Common myeloid progenitor, CD34-positive (primary cell): Measurements from ENCODE around the gene PPP1R3F.

Source experiments
- CTCF ChIA-PET: fragments of 350-600 bp; sonication (Branson Sonifier 250); formaldehyde crosslinking; loops from one replicate; lab custom pipeline; 2021; ENCODE audit warnings: antibody characterized with exemption; lab: Charles Lee
- POLR2A ChIA-PET: fragments of 350-600 bp; sonication (Branson Sonifier 250); formaldehyde crosslinking; loops from one replicate; lab custom pipeline; 2021; ENCODE audit warnings: antibody characterized with exemption; lab: Charles Lee
- DNase-seq, 3 donors: peaks; one replicate each; pipeline versions ENCODE4 v3.0.0 to v3.0.0-alpha.2; 2013
- H3K27ac ChIP-seq, 2 experiments: 1 replicate in 1 of 2; 2 replicates in 1 of 2; pipeline ENCODE4 v1.7.0; 2013; ENCODE audit warnings: inconsistent platforms in 2 of 2, low read length in 2 of 2, mild to moderate bottlenecking in 2 of 2, low read depth in 1 of 2, moderate library complexity in 1 of 2; ENCODE audit not compliant: severe bottlenecking in 2 of 2, insufficient read depth in 1 of 2, poor library complexity in 1 of 2
- H3K27me3 ChIP-seq, 5 experiments: replicated peaks in 2 of 5; 1 replicate in 3 of 5; 2 replicates in 2 of 5; pipeline versions ENCODE4 v1.6.1 to v1.7.0; 2013; ENCODE audit warnings: low read length in 4 of 5, mild to moderate bottlenecking in 2 of 5, moderate library complexity in 2 of 5, inconsistent platforms in 1 of 5; ENCODE audit not compliant: insufficient read depth in 5 of 5, control insufficient read depth in 4 of 5
- H3K36me3 ChIP-seq, 4 experiments: 1 replicate in 2 of 4; 2 replicates in 2 of 4; pipeline versions ENCODE4 v1.6.1 to v1.7.0; 2013; ENCODE audit warnings: low read length in 3 of 4, control low read depth in 1 of 4, mild to moderate bottlenecking in 1 of 4; ENCODE audit not compliant: control insufficient read depth in 4 of 4, insufficient read depth in 4 of 4
- H3K4me1 ChIP-seq, 4 experiments: 1 replicate in 3 of 4; 2 replicates in 1 of 4; pipeline versions ENCODE4 v1.6.1 to v1.7.1; 2013; ENCODE audit warnings: low read length in 3 of 4, mild to moderate bottlenecking in 3 of 4, control low read depth in 1 of 4, inconsistent platforms in 1 of 4, moderate library complexity in 1 of 4; ENCODE audit not compliant: control insufficient read depth in 4 of 4, insufficient read depth in 4 of 4; ENCODE audit errors: control extremely low read depth in 1 of 4
- H3K4me3 ChIP-seq, 7 experiments: 1 replicate in 4 of 7; 2 replicates in 3 of 7; pipeline versions ENCODE4 v1.5.1 to v1.7.0; 2013; ENCODE audit warnings: mild to moderate bottlenecking in 7 of 7, low read length in 6 of 7, moderate library complexity in 6 of 7, inconsistent platforms in 2 of 7, low read depth in 2 of 7, control low read depth in 1 of 7; ENCODE audit not compliant: insufficient read depth in 4 of 7, control insufficient read depth in 1 of 7; ENCODE audit errors: extremely low read depth in 1 of 7
- H3K9me3 ChIP-seq, 5 experiments: 1 replicate in 4 of 5; 2 replicates in 1 of 5; pipeline versions ENCODE4 v1.6.1 to v1.7.1; 2013; ENCODE audit warnings: low read length in 4 of 5, mild to moderate bottlenecking in 2 of 5, inconsistent platforms in 1 of 5, low read depth in 1 of 5, moderate library complexity in 1 of 5; ENCODE audit not compliant: control insufficient read depth in 4 of 5, insufficient read depth in 2 of 5; ENCODE audit errors: control extremely low read depth in 1 of 5
- WGBS: methylation state at CpG from one replicate; pipeline ENCODE4 v1.1.5; 2013; ENCODE audit not compliant: insufficient coverage; 5-methylcytosine and 5-hydroxymethylcytosine counted together

Gene PPP1R3F

GRCh38 chrX:49249071-49249470 lies 20.5 kb upstream of the PPP1R3F start:
- H3K9me3 ChIP-seq: no peaks in the 10 kb centered on the region
- POLR2A ChIA-PET: interaction anchor here (0.6 kb wide), 1 partner anchor 8 kb away, joined by 3 read pairs; no protein-coding TSS in a partner anchor
- no peaks in the 10 kb centered on the region for H3K4me1 ChIP-seq
- H3K36me3 ChIP-seq: peaks cover 0 to 44% (median 10%) of the 10 kb centered on the region in 4 experiments
- H3K4me3 ChIP-seq: no peak overlapping the region
- CTCF ChIA-PET: interaction anchor here (1.4 kb wide), 1 partner anchor 512 kb away, joined by 3 read pairs; no protein-coding TSS in a partner anchor
- WGBS: 80% methylated on average over 4 of the region's 6 CpGs
- no peaks in the 10 kb centered on the region for H3K27me3 ChIP-seq
- no peak overlapping the region for H3K27ac ChIP-seq
- no peak for DNase-seq

- H3K27ac ChIP-seq: no peak overlapping the region
- no peak overlapping the region for H3K4me3 ChIP-seq
- H3K4me1 ChIP-seq: no peaks in the 10 kb centered on the region
- 91% methylated on average over 9 of the region's 9 CpGs for WGBS
- no peak for DNase-seq
- peaks cover 0 to 41% (median 10%) of the 10 kb centered on the region in 4 experiments for H3K36me3 ChIP-seq
- no peaks in the 10 kb centered on the region for H3K27me3 ChIP-seq
- ChIA-PET POLR2A (interaction anchor here (0.6 kb wide), 1 partner anchor 8 kb away, joined by 3 read pairs; no protein-coding TSS in a partner anchor), CTCF (interaction anchor here (1.4 kb wide), 1 partner anchor 512 kb away, joined by 3 read pairs; no protein-coding TSS in a partner anchor)
- no peaks in the 10 kb centered on the region for H3K9me3 ChIP-seq
Measured at GRCh38 chrX:49249616-49250015, 20.0 kb upstream of the PPP1R3F start.

- no peak overlapping the region for H3K4me3 ChIP-seq
- DNase-seq: no peak
- no peaks in the 10 kb centered on the region for H3K27me3 ChIP-seq
- POLR2A ChIA-PET: no interaction called here
- H3K27ac ChIP-seq: no peak overlapping the region
- no peaks in the 10 kb centered on the region for H3K4me1 ChIP-seq
- peaks cover 0 to 38% (median 10%) of the 10 kb centered on the region in 4 experiments for H3K36me3 ChIP-seq
- CTCF ChIA-PET: interaction anchor here (1.4 kb wide), 1 partner anchor 511 kb away, joined by 3 read pairs; no protein-coding TSS in a partner anchor
- H3K9me3 ChIP-seq: no peaks in the 10 kb centered on the region
- 92% methylated on average over 11 of the region's 13 CpGs for WGBS
Measured at GRCh38 chrX:49250066-49250465, 19.5 kb upstream of the PPP1R3F start.

- no peaks in the 10 kb centered on the region for H3K4me1 ChIP-seq
- no peak overlapping the region for H3K27ac ChIP-seq
- ChIA-PET CTCF (no interaction called here), POLR2A (no interaction called here)
- no peaks in the 10 kb centered on the region for H3K9me3 ChIP-seq
- H3K27me3 ChIP-seq: no peaks in the 10 kb centered on the region
- WGBS: 94% methylated on average over 8 of the region's 9 CpGs
- H3K4me3 ChIP-seq: no peak overlapping the region
- H3K36me3 ChIP-seq: peaks cover 0 to 38% (median 9%) of the 10 kb centered on the region in 4 experiments
- no peak for DNase-seq
Measured at GRCh38 chrX:49250578-49250977, 19.0 kb upstream of the PPP1R3F start.

DNA sequence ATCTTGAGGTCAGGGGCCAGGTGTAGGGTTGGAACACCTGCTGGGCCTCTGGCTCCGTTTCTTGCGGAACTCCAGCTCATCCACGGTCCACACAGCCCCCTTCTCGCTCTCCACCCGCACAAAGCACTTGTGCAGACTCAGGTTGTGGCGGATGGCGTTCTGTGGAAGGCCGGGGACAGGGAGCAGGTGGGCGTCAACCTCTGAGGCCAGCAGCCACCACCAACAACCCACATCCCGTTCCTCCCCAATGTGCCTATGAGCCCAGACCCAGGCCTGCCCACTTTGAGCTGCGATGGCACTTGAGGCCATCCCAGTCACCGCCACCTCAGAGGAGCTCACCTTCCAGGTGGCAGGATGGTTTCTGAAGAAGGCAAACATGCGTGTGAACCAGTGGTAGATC lies 18.3 kb upstream of the PPP1R3F start:
- H3K4me1 ChIP-seq: no peaks in the 10 kb centered on the region
- POLR2A ChIA-PET: no interaction called here

DNA sequence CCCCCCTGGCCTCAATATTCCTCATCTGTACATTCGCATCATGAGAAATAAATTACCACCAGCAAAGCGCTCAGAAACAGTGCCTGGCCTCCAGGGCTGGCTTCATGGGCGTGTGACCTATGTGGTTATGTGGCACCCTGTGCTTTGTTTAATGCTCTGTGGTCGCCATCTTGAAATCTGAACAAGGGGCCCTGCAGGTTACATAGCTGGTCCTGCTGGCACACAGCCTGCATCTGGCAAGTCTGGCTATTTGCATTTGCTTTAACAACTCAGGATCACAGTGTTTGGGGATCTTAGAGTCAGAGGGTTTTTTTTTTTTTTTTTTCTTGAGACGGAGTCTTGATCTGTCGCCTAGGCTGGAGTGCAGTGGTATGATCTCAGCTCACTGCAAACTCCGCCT lies 15.0 kb upstream of the PPP1R3F start:
- H3K36me3 ChIP-seq: peaks cover 0 to 6% (median 0%) of the 10 kb centered on the region in 4 experiments
- 83% methylated on average over 6 of the region's 7 CpGs for WGBS
- H3K4me1 ChIP-seq: no peaks in the 10 kb centered on the region
- no peak for DNase-seq
- no peaks in the 10 kb centered on the region for H3K9me3 ChIP-seq
- ChIA-PET POLR2A (interaction anchor here (0.5 kb wide), 1 partner anchor 101 kb away, joined by 3 read pairs; no protein-coding TSS in a partner anchor), CTCF (interaction anchor here (1.1 kb wide), 1 partner anchor 100 kb away, joined by 3 read pairs; no protein-coding TSS in a partner anchor)
- no peaks in the 10 kb centered on the region for H3K27me3 ChIP-seq
- no peak overlapping the region for H3K27ac ChIP-seq
- H3K4me3 ChIP-seq: no peak overlapping the region

More for the DNA sequence above, 18.3 kb upstream of the PPP1R3F start:
- CTCF ChIA-PET: no interaction called here
- Histone ChIP-seq H3K27ac (no peak overlapping the region), H3K4me3 (no peak overlapping the region), H3K9me3 (no peaks in the 10 kb centered on the region), H3K36me3 (peaks cover 0 to 35% (median 9%) of the 10 kb centered on the region in 4 experiments), H3K27me3 (no peaks in the 10 kb centered on the region)
- no peak for DNase-seq
- WGBS: 84% methylated on average over 4 of the region's 13 CpGs

DNA sequence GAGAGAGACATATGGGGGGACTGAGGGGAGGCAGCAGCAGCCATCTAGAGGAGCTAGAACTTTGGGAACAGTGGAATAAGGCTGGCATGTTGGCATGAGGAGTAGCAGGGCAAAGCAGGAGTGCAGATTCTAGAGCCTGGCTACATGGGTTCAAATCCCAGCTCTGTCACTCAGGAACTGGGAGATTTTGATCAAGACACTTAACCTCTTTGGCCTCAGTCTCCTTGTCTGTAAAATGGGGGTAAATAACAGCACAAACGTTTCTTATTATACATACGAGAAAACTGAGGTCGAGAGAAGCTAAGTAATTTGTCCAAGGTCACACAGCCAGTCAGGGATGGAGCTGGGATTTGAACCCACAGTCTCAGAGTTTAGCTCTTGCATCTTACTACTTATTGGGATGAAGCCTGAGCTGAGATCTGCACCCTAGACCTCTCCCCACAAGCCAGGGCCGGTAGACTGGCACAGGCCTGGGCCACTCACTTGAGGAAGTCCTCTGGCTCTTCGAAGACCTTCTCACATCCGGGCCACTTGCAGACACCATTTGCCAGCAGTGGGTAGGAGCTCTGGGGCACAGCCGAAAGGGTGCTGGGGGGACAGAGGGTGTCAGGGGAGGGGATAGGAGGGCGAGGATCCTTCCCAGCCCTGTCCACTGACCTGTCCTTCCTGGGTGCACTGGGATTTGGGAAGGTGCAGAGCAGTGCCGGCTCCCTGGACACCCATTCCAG lies 13.2 kb upstream of the PPP1R3F start:
- no peak overlapping the region for H3K27ac ChIP-seq
- peaks cover 0 to under 1% (median 0%) of the 10 kb centered on the region in 4 experiments for H3K36me3 ChIP-seq
- no peaks in the 10 kb centered on the region for H3K4me1 ChIP-seq
- POLR2A ChIA-PET: no interaction called here
- no peaks in the 10 kb centered on the region for H3K9me3 ChIP-seq
- CTCF ChIA-PET: interaction anchor here (1.0 to 1.3 kb wide), 2 partner anchors 9 to 15 kb away, joined by 3 read pairs; no protein-coding TSS in a partner anchor
- H3K4me3 ChIP-seq: no peak overlapping the region
- H3K27me3 ChIP-seq: no peaks in the 10 kb centered on the region
- 92% methylated on average over 4 of the region's 9 CpGs for WGBS
- DNase-seq: no peak
